Lung (tissue), 12 donors: ENCODE data around the gene CLSTN2. TPM values are rescaled to one million over a fixed set of nuclear protein-coding genes. Genes with fewer than 3 reads are reported as not detected.

Experiments
- ATAC-seq: fragments of 200-7000 bp; cut with Tn5 transposase; one replicate; pipeline ENCODE4 v1.9.1; 2020; ENCODE audit warnings: moderate number of reproducible peaks; ENCODE audit not compliant: insufficient read depth, low FRiP score
- DNase-seq, 3 donors: peaks; one replicate each; pipeline ENCODE4 v3.0.0-alpha.2; 2013 to 2017
- H3K27ac ChIP-seq, 2 donors: one replicate each; pipeline ENCODE4 v1.5.1; 2013; ENCODE audit warnings: mild to moderate bottlenecking in 2 of 2, moderate library complexity in 2 of 2, control low read depth in 1 of 2, inconsistent platforms in 1 of 2, low read depth in 1 of 2, low read length in 1 of 2
- H3K27me3 ChIP-seq, 3 donors: one replicate each; pipeline ENCODE4 v1.5.1; 2013; ENCODE audit warnings: low read length in 2 of 3; ENCODE audit not compliant: control insufficient read depth in 3 of 3, insufficient read depth in 3 of 3
- H3K36me3 ChIP-seq, 4 donors: one replicate each; pipeline ENCODE4 v1.5.1; 2013; ENCODE audit warnings: low read length in 4 of 4, mild to moderate bottlenecking in 1 of 4, moderate library complexity in 1 of 4; ENCODE audit not compliant: control insufficient read depth in 4 of 4, insufficient read depth in 4 of 4
- H3K4me1 ChIP-seq, 5 donors: one replicate each; pipeline ENCODE4 v1.5.1; 2013; ENCODE audit warnings: low read length in 5 of 5, mild to moderate bottlenecking in 2 of 5, moderate library complexity in 1 of 5; ENCODE audit not compliant: control insufficient read depth in 5 of 5, insufficient read depth in 5 of 5
- H3K4me3 ChIP-seq: one replicate; pipeline ENCODE4 v1.5.1; 2013; ENCODE audit warnings: mild to moderate bottlenecking, control low read depth, moderate library complexity
- H3K9ac ChIP-seq, 2 donors: one replicate each; pipeline ENCODE4 v1.5.1; 2013; ENCODE audit warnings: low read length in 2 of 2, control low read depth in 1 of 2; ENCODE audit not compliant: insufficient read depth in 1 of 2
- H3K9me3 ChIP-seq, 4 donors: one replicate each; pipeline ENCODE4 v1.5.1; 2013; ENCODE audit warnings: low read length in 3 of 4, mild to moderate bottlenecking in 1 of 4, moderate library complexity in 1 of 4; ENCODE audit not compliant: control insufficient read depth in 4 of 4, insufficient read depth in 3 of 4
- CTCF ChIP-seq: IDR thresholded peaks from 2 replicates; pipeline ENCODE4 v1.5.1; 2012; ENCODE audit warnings: mild to moderate bottlenecking; ENCODE audit errors: control extremely low read depth, extremely low read depth
- WGBS, 2 donors: extraction: QIAGEN DNeasy Blood & Tissue Kit; methylation state at CpG; one replicate each; pipeline ENCODE4 v1.1.7; 2013; 5-methylcytosine and 5-hydroxymethylcytosine counted together
- polyA plus RNA-seq, 2 donors: library from polyadenylated mRNA; stranded (reverse); fragments of 200-250 nt; gene quantifications; one replicate each; pipeline ENCODE4 v1.2.1, GENCODE V29; 2013
- total RNA-seq, 2 donors: library from RNA; depleted of rRNA in 1 of 2; stranded (reverse); fragments of >200 nt in 1 of 2; gene quantifications; one replicate each; pipeline ENCODE4 v1.2.1, GENCODE V29; 2014 to 2021
- donor health status: control.
- donor health status: control.
- donor health status: Bipolar disorder and iron deficiency.
- donor health status: healthy.
- donor health status: DM: yes; HTN: yes; CAD: no.

Gene CLSTN2
- total and polyA plus RNA-seq, 4 donors, result 0.07 to 2.4 (median 1.3) TPM

- DNase-seq, result peak in 1 of 3 donors; percentile 0
- TF ChIP-seq CTCF, result no peak
- no peaks in the 10 kb centered on the region for H3K4me1 ChIP-seq
Observed at GRCh38 chr3:139970526-139970925, 35.5 kb downstream of the CLSTN2 start.

GRCh38 chr3:139974809-139975425 lies 39.9 kb downstream of the CLSTN2 start:
- Histone ChIP-seq H3K9me3 (no peaks in the 10 kb centered on the region), H3K27me3 (no peaks in the 10 kb centered on the region), H3K4me1 (no peaks in the 10 kb centered on the region), H3K4me3 (no peak overlapping the region), H3K27ac (no peak overlapping the region), H3K36me3 (no peaks in the 10 kb centered on the region), H3K9ac (no peak overlapping the region)
- 74 to 87% methylated on average over 2 of the region's 2 CpGs for WGBS, 2 donors
- DNase-seq, result no peak
- no peak for ATAC-seq
- TF ChIP-seq CTCF, result no peak

More at GRCh38 chr3:139970526-139970925, 35.5 kb downstream of the CLSTN2 start:
- H3K36me3 ChIP-seq, result no peaks in the 10 kb centered on the region
- H3K27me3 ChIP-seq, result no peaks in the 10 kb centered on the region
- no peak overlapping the region for H3K27ac ChIP-seq
- ATAC-seq, result no peak
- H3K9me3 ChIP-seq, result no peaks in the 10 kb centered on the region
- no peak overlapping the region for H3K4me3 ChIP-seq
- WGBS, 2 donors, result 83 to 87% methylated on average over 5 of the region's 5 CpGs
- no peak overlapping the region for H3K9ac ChIP-seq

GRCh38 chr3:139975594-139976365 lies 40.8 kb downstream of the CLSTN2 start:
- peak in 1 of 3 donors; percentile 0 for DNase-seq
- TF ChIP-seq CTCF, result no peak
- Histone ChIP-seq H3K9me3 (no peaks in the 10 kb centered on the region), H3K27me3 (no peaks in the 10 kb centered on the region), H3K4me1 (no peaks in the 10 kb centered on the region), H3K27ac (no peak overlapping the region), H3K36me3 (no peaks in the 10 kb centered on the region), H3K4me3 (no peak overlapping the region), H3K9ac (no peak overlapping the region)
- ATAC-seq, result no peak
- 73 to 85% methylated on average over 5 of the region's 5 CpGs for WGBS, 2 donors
